Measurements from ENCODE around the gene MECP2. TPM values are rescaled to one million over a fixed set of nuclear protein-coding genes. Genes with fewer than 3 reads are reported as not detected.
A peak's percentile ranks its signal among the peaks of the same experiment; 100 is the strongest.

The MECP2 gene
- total RNA-seq, 1 experiment from 2014 or later = 88.9 TPM

DNA sequence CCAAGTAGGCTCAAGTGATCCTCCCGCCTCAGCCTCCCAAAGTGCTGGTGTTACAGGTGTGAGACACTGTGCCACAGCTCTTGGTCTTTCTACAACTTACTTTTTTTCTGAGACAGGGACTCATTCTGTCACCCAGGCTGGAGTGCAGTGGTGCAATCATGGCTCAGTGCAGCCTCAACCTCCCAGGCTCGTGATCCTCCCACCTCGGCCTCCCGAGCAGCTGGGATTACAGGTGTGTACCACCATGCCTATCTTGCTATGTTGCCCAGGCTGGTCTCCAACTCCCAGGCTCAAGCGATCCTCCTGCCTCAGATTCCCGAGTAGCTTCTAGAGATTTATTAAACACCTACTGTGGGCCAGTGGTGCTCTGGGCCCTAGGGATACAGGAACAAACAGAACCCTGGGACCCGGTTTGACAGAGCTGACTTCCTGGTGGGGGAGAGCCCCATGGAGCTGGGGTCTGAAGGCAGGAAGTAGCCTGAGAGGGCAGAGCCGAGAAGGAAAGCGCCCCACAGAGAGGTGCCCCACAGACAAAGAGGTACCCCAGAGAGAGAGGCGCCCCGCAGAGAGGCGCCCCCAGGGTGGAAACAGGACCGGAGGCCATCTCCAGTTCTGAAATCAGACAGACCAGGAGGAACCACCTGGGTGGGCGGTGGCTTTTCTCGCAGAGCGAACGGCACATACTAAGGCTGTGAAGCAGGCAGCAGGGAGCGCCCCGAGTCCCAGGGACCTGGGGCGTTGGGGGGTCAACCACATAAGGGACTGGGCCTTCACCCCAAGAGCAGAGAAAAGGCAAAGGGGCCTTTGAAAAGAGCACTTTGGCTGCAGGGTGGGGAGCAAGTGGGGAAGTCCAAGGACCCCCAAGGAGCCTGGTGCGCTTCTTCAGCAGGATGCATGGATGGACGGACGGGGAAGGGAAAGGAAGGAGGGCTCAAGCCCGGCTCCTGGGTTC lies 82.8 kb downstream of the MECP2 start:
- TF ChIP-seq SIN3A (IDR thresholded peaks at IDR 0.05; ENCODE audit: borderline replicate concordance, insufficient read depth, low read depth, low read length) (no peak), TCF7L2 (IDR thresholded peaks at IDR 0.05; ENCODE audit: low read depth, low read length) (no peak), POLR2AphosphoS5 (IDR thresholded peaks at IDR 0.05; ENCODE audit: low read depth, low read length) (no peak)
- TF ChIP-seq, protein P1, sequence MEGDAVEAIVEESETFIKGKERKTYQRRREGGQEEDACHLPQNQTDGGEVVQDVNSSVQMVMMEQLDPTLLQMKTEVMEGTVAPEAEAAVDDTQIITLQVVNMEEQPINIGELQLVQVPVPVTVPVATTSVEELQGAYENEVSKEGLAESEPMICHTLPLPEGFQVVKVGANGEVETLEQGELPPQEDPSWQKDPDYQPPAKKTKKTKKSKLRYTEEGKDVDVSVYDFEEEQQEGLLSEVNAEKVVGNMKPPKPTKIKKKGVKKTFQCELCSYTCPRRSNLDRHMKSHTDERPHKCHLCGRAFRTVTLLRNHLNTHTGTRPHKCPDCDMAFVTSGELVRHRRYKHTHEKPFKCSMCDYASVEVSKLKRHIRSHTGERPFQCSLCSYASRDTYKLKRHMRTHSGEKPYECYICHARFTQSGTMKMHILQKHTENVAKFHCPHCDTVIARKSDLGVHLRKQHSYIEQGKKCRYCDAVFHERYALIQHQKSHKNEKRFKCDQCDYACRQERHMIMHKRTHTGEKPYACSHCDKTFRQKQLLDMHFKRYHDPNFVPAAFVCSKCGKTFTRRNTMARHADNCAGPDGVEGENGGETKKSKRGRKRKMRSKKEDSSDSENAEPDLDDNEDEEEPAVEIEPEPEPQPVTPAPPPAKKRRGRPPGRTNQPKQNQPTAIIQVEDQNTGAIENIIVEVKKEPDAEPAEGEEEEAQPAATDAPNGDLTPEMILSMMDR (IDR thresholded peaks at IDR 0.05) = no peak
- TF ChIP-seq, protein P2, sequence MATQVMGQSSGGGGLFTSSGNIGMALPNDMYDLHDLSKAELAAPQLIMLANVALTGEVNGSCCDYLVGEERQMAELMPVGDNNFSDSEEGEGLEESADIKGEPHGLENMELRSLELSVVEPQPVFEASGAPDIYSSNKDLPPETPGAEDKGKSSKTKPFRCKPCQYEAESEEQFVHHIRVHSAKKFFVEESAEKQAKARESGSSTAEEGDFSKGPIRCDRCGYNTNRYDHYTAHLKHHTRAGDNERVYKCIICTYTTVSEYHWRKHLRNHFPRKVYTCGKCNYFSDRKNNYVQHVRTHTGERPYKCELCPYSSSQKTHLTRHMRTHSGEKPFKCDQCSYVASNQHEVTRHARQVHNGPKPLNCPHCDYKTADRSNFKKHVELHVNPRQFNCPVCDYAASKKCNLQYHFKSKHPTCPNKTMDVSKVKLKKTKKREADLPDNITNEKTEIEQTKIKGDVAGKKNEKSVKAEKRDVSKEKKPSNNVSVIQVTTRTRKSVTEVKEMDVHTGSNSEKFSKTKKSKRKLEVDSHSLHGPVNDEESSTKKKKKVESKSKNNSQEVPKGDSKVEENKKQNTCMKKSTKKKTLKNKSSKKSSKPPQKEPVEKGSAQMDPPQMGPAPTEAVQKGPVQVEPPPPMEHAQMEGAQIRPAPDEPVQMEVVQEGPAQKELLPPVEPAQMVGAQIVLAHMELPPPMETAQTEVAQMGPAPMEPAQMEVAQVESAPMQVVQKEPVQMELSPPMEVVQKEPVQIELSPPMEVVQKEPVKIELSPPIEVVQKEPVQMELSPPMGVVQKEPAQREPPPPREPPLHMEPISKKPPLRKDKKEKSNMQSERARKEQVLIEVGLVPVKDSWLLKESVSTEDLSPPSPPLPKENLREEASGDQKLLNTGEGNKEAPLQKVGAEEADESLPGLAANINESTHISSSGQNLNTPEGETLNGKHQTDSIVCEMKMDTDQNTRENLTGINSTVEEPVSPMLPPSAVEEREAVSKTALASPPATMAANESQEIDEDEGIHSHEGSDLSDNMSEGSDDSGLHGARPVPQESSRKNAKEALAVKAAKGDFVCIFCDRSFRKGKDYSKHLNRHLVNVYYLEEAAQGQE (IDR thresholded peaks at IDR 0.05; ENCODE audit: insufficient read depth in 1 of 2, low read depth in 2 of 2, low read length in 1 of 2) = no peak
- ChIA-PET CTCF (interaction anchor here (1.6 kb wide), 1 partner anchor 12 kb away, joined by 6 read pairs; no protein-coding TSS in a partner anchor), POLR2A (no interaction called here)
- Histone ChIP-seq H3K36me3 (ENCODE audit: control insufficient read depth, insufficient read depth, low read length) (no peaks in the 10 kb centered on the region; the same call in 1 of the 2 replicates), H3K27me3 (ENCODE audit: control insufficient read depth, insufficient read depth, low read length) (no peaks in the 10 kb centered on the region), H3K9me3 (ENCODE audit: control insufficient read depth, insufficient read depth, low read depth, low read length) (no peaks in the 10 kb centered on the region), H3K27ac (ENCODE audit: low read length) (no peak overlapping the region; the same call in 1 of the 2 replicates), H3K4me1 (ENCODE audit: control insufficient read depth, insufficient read depth, low read length) (peaks cover 26% of the 10 kb centered on the region), H3K4me3 (ENCODE audit: low read depth in 2 of 2, low read length in 2 of 2) (no peak overlapping the region)
- intact Hi-C loops (cut with micrococcal nuclease; ENCODE audit: unreplicated experiment) (no loop called here), in situ Hi-C loops (cut with HindIII; ENCODE audit: low pct_unique_long_range_greater_than_20kb, low sequenced_read_pairs) (no loop called here)
- BruUV-seq (replicated peaks) = no TSS peak
- ATAC-seq (no peak), DNase-seq (ENCODE audit: low read depth, low spot score) (no peak)

DNA sequence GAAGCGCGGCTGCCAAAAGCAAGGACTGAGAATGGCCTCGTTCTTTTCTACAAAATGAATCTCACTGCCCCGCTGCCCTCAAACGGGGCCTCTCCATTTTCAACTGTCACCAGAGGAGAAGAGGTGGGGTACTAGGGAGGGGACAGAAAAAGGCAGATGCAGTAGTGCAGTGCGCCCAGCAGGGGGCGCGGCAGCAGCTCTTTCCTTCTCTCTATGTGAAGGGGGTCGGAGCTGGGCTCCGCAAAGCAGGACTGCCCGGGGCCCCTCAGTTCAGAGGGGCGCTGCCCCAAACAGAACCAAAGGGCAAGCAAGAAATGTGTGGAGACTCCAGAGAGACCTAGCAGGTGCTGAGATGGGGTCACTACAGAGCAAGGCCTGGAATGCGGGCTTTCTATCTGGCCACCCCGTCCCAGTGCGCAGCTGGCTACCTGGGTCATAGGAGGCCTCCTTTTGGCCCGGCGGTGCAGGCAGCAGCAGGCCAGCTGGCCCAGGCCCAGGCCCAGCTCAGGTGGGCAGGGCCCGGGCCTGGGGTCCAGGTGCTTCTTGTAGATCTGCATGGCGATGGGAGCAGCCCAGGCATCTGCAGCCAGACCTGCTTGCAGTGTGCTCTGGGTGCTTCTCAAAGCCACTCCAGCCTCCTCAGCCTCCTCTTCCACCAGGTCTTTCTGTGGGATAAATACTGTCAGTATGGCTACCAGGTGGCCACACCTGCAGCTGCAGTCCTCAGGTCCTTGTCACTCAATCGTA lies 83.7 kb downstream of the MECP2 start:
- DNase-seq (ENCODE audit: low read depth, low spot score) = peak; percentile 24
- no peak for TF ChIP-seq SIN3A (IDR thresholded peaks at IDR 0.05; ENCODE audit: borderline replicate concordance, insufficient read depth, low read depth, low read length)
- TF ChIP-seq TCF7L2 (IDR thresholded peaks at IDR 0.05; ENCODE audit: low read depth, low read length) = no peak
- TF ChIP-seq, protein P1 (IDR thresholded peaks at IDR 0.05) = no peak
- TF ChIP-seq, protein P2 (IDR thresholded peaks at IDR 0.05; ENCODE audit: insufficient read depth in 1 of 2, low read depth in 2 of 2, low read length in 1 of 2) = no peak
- no peak for TF ChIP-seq POLR2AphosphoS5 (IDR thresholded peaks at IDR 0.05; ENCODE audit: low read depth, low read length)
- POLR2A ChIA-PET = no interaction called here
- Histone ChIP-seq H3K27me3 (ENCODE audit: control insufficient read depth, insufficient read depth, low read length) (no peaks in the 10 kb centered on the region), H3K27ac (ENCODE audit: low read length) (peak overlapping the region; percentile 39; the same call in 1 of the 2 replicates), H3K4me3 (ENCODE audit: low read depth in 2 of 2, low read length in 2 of 2) (no peak overlapping the region), H3K9me3 (ENCODE audit: control insufficient read depth, insufficient read depth, low read depth, low read length) (no peaks in the 10 kb centered on the region), H3K4me1 (ENCODE audit: control insufficient read depth, insufficient read depth, low read length) (peaks cover 26% of the 10 kb centered on the region), H3K36me3 (ENCODE audit: control insufficient read depth, insufficient read depth, low read length) (no peaks in the 10 kb centered on the region; the same call in 1 of the 2 replicates)
- in situ Hi-C loops (cut with HindIII; ENCODE audit: low pct_unique_long_range_greater_than_20kb, low sequenced_read_pairs) = no loop called here
- CTCF ChIA-PET = interaction anchor here (0.6 to 1.6 kb wide), 3 partner anchors 8 to 123 kb away, joined by 3 to 6 read pairs (median 3); no protein-coding TSS in a partner anchor
- peak; percentile 66 for ATAC-seq
- no TSS peak for BruUV-seq (replicated peaks)
- intact Hi-C loops (cut with micrococcal nuclease; ENCODE audit: unreplicated experiment) = no loop called here
